Fibroblast of pulmonary artery (primary cell): ENCODE measurements around the gene FUNDC1.
"Not testable (repeated sequence)": the region's sequence is repeated elsewhere in the genome, so short reads cannot be mapped to it uniquely, and the experiment has no call there.

ENCODE experiments used
- DNase-seq: peaks from one replicate; pipeline ENCODE4 v3.0.0-alpha.2; 2010; ENCODE audit warnings: low read depth
- H3K4me3 ChIP-seq: replicated peaks from 2 replicates; pipeline ENCODE4 v1.5.1; 2011; ENCODE audit warnings: low read depth, mild to moderate bottlenecking, control low read depth, low read length, moderate library complexity
- TF ChIP-seq, protein P1 (sequence below): IDR thresholded peaks from 2 replicates; pipeline ENCODE4 v1.5.1; 2011; ENCODE audit warnings: mild to moderate bottlenecking, control low read depth, low read length, inconsistent platforms; ENCODE audit errors: missing control alignments

FUNDC1 gene

DNA sequence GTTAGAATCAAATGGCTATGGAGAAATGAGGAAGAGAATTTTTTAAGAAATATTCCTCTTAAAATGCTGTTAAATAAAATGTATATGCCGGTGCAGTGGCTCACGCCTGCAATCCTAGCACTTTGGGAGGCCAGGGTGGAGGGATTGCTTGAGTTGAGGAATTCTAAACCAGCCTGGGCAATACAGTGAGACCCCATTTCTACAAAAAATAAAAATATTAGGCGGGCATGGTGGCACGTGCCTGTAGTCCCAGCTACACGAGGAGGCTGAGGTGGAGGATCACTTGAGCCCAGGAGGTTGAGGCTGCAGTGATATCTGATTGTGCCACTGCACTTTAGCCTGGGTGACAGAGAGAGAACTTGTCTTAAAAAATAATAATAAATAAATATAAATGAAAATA lies 7.9 kb upstream of the FUNDC1 start:
- TF ChIP-seq, protein P1, sequence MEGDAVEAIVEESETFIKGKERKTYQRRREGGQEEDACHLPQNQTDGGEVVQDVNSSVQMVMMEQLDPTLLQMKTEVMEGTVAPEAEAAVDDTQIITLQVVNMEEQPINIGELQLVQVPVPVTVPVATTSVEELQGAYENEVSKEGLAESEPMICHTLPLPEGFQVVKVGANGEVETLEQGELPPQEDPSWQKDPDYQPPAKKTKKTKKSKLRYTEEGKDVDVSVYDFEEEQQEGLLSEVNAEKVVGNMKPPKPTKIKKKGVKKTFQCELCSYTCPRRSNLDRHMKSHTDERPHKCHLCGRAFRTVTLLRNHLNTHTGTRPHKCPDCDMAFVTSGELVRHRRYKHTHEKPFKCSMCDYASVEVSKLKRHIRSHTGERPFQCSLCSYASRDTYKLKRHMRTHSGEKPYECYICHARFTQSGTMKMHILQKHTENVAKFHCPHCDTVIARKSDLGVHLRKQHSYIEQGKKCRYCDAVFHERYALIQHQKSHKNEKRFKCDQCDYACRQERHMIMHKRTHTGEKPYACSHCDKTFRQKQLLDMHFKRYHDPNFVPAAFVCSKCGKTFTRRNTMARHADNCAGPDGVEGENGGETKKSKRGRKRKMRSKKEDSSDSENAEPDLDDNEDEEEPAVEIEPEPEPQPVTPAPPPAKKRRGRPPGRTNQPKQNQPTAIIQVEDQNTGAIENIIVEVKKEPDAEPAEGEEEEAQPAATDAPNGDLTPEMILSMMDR, result no peak
- no peak for DNase-seq
- H3K4me3 ChIP-seq, result no peak overlapping the region

DNA sequence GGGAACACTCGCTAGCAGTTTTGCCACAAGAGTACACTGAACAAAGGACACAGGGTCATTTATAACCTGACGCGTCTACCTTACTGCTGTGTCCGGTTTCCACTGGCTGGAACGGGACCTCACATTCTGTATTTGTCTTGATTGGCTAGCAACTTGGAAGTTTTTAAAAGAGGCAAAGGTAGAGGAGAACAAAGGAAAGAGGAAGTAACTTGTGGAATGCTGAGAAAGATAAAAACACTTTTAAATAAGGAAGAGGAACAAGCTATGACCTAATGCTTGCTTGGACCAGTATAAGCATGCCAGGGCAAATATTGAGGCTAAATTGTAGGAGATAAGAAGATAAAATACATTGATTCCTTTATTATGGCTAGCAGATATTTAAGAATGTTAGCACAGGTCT lies 2.8 kb upstream of the FUNDC1 start:
- DNase-seq, H3K4me3 ChIP-seq: not testable (repeated sequence)

DNA sequence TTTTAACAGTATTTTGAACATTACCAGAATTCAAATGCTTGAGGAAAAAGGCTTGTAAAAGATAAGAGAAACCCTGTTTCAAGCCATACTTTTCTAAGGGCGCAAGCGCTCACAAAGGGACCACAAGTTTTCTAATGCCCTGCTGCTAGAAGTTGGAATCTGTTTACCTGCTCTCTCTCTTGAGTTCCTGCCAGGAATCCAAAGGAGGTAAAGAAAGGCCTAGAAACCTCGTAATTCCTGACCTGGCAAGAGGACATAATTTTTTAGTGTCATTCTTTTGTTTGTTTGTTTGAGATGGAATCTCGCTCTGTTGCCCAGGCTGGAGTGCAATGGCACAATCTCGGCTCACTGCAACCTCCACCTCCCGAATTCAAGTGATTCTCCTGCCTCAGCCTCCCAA lies 1.4 kb upstream of the FUNDC1 start:
- H3K4me3 ChIP-seq, result no peak overlapping the region
- TF ChIP-seq, protein P1, result no peak

DNA sequence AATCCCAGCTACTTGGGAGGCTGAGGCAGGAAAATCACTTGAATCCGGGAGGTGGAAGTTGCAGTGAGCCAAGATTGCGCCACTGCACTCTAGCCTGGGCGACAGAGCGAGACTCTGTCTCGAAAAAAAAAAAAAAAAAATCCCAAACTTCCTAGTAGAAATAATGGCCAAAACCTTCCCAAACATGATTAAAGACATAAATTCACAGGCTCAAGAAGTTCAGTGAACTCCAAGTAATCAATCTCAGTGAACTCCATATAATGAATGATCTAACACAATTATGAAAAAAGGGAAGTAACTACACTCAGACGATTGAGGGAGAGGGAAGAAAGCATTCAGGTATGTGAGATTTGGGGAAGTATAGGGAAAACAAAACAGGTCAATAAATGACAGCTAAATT lies 6.5 kb downstream of the FUNDC1 start:
- TF ChIP-seq, protein P1, result no peak
- H3K4me3 ChIP-seq, result no peak overlapping the region

More for the DNA sequence above, 1.4 kb upstream of the FUNDC1 start:
- no peak for DNase-seq

DNA sequence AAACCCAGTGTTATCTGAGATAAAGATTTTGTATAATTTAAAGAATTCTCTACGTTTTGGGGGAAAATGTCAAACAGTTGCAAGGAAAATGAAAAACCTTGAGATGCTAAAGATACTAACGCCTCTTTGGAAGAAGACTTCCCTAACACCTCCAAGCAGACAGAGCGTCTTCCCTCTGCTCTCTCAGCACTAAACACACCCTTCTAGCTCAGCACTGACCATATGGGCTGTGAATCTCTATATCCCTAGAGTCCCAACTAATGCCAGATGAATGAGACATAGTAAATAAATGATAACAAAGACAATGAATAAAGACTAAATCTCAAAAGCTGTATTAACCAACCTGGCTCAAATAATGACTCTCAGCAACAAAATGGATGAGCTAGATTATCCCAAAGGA lies 13.3 kb downstream of the FUNDC1 start:
- TF ChIP-seq, protein P1, result no peak
- no peak for DNase-seq
- H3K4me3 ChIP-seq, result no peak overlapping the region

More for the DNA sequence above, 6.5 kb downstream of the FUNDC1 start:
- no peak for DNase-seq

DNA sequence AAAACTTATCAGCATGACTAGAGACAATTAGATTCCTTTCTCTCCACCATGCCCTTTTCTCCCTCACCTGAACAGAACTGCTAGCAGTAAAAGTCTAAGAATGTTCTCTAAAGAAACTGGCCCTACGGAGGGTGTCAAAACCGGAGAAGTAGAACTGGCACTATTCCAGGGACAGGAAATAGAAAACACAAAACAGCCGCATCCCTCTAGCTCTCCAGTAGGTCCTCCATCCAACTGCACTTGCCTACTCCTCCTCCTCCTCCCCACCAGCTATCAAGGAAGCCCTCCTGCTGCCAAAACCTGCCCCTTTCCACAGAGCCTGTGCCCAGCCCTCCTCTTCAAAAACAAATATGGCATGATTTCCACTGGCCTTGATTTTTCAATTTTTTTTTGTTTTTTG lies 28.4 kb downstream of the FUNDC1 start:
- H3K4me3 ChIP-seq, result no peak overlapping the region
- no peak for DNase-seq
- TF ChIP-seq, protein P1, result no peak

DNA sequence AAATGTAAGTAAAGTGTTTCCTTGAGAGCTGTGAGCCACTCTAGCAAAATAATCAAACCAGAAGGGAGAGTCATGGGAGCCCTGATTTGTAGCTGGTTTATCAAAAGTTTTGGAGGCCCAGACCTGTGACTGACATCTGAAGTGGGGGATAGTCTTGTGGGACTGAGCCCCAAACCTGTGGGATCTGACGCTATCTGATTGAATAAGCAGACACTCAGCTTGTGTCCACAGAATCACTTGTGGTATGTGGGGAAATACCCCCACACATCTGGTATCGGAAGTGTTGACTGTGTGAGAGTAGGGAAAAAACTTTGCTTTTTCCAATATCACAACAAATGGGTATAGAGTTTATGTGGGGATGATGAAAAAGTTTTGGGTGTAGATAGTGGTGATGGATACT lies 35.4 kb downstream of the FUNDC1 start:
- TF ChIP-seq, protein P1, result no peak
- DNase-seq, result no peak
- no peak overlapping the region for H3K4me3 ChIP-seq
